Measurements from ENCODE around the gene PRRG4. TPM values are rescaled to one million over a fixed set of nuclear protein-coding genes. Genes with fewer than 3 reads are reported as not detected.

Gene PRRG4
- polyA plus RNA-seq, 1 donor (not counting 4 experiments of a cell fraction or from before 2014, with no cell fraction given), result 10.0 TPM

DNA sequence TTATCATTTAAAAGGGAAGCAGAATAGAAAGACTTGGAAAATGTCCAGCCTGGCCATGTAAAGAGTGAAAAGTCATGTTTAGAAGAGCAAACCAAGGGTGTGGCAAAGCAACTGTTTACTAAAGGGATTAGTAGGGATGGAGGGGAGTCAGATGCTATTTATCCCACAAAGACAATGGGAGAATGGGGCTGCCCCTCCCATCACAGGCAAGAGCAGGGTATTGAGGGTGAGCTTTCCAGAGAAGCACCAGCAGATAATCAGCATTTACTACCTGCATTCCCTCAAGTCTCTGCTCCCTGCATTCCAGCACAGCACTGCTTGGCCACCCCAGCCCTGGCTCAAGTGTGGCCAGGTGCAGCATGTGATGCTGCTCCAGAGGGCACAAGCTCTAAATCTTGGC is 44.4 kb downstream of the PRRG4 start:
- Histone ChIP-seq H3K4me2 (ENCODE audit: control insufficient read depth, extremely low read depth, insufficient read depth, low read depth, low read length) (no peak overlapping the region), H3K4me3 (ENCODE audit: control insufficient read depth in 2 of 3, extremely low read depth in 1 of 3, insufficient read depth in 2 of 3, low read depth in 1 of 3, low read length in 3 of 3) (no peak overlapping the region), H3K4me1 (ENCODE audit: control insufficient read depth, extremely low read depth, insufficient read depth, low read length) (no peaks in the 10 kb centered on the region), H3K9me1 (ENCODE audit: control insufficient read depth, extremely low read depth, insufficient read depth, low read length) (no peaks in the 10 kb centered on the region), H3K27me3 (ENCODE audit: control insufficient read depth, extremely low read depth, insufficient read depth, low read length) (no peaks in the 10 kb centered on the region), H2AFZ (ENCODE audit: control insufficient read depth, low read length) (no peak overlapping the region), H3K27ac (ENCODE audit: control insufficient read depth, insufficient read depth, low read length) (no peak overlapping the region), H3K36me3 (ENCODE audit: control insufficient read depth in 2 of 2, extremely low read depth in 1 of 2, insufficient read depth in 2 of 2, low read length in 2 of 2) (no peaks in the 10 kb centered on the region), H3K79me2 (ENCODE audit: control insufficient read depth, insufficient read depth, low read length) (no peaks in the 10 kb centered on the region), H3K9me3 (ENCODE audit: control insufficient read depth, low read depth, low read length) (no peaks in the 10 kb centered on the region), H3K9ac (ENCODE audit: control insufficient read depth, extremely low read depth, insufficient read depth, low read length) (no peak overlapping the region), H4K20me1 (ENCODE audit: control insufficient read depth, extremely low read depth, insufficient read depth, low read length) (no peaks in the 10 kb centered on the region)
- DNase-seq (ENCODE audit: low read depth, low spot score), result no peak
- no peak for TF ChIP-seq EZH2 (IDR thresholded peaks at IDR 0.05; ENCODE audit: low read length)
- TF ChIP-seq, protein P1, sequence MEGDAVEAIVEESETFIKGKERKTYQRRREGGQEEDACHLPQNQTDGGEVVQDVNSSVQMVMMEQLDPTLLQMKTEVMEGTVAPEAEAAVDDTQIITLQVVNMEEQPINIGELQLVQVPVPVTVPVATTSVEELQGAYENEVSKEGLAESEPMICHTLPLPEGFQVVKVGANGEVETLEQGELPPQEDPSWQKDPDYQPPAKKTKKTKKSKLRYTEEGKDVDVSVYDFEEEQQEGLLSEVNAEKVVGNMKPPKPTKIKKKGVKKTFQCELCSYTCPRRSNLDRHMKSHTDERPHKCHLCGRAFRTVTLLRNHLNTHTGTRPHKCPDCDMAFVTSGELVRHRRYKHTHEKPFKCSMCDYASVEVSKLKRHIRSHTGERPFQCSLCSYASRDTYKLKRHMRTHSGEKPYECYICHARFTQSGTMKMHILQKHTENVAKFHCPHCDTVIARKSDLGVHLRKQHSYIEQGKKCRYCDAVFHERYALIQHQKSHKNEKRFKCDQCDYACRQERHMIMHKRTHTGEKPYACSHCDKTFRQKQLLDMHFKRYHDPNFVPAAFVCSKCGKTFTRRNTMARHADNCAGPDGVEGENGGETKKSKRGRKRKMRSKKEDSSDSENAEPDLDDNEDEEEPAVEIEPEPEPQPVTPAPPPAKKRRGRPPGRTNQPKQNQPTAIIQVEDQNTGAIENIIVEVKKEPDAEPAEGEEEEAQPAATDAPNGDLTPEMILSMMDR (optimal IDR thresholded peaks at IDR 0.05 in 1 of 3, IDR thresholded peaks at IDR 0.05 in 1 of 3, conservative IDR thresholded peaks at IDR 0.05 in 1 of 3; ENCODE audit: extremely low read depth in 1 of 3, insufficient read depth in 2 of 3, low read length in 3 of 3), result no peak
- dilution Hi-C loops (cut with MboI; ENCODE audit: extremely low pct_ligation_motif_present, low sequenced_read_pairs), result no loop called here
- no peak for FAIRE-seq

DNA sequence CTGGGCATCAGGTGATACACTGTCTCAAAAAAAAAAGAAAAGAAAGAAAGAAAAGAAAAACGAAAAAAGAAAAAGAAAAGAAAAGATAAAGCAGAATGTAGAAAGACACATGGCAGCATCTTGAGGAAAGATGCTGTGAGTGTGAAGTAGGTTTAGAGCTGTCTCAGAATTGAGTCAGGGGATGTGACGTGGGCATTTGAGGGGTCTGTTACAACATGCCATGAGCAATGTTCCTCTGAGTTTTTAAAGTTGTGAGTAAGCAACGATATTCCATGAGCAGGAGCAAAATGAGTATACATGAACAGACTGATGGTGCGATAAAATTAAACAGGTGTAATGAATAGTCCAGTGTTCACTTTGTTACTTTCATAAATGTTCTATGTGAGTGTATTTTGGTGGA is 51.6 kb downstream of the PRRG4 start:
- no peak for FAIRE-seq

More for the DNA sequence above, 51.6 kb downstream of the PRRG4 start:
- Histone ChIP-seq H3K27me3 (ENCODE audit: control insufficient read depth, extremely low read depth, insufficient read depth, low read length) (no peaks in the 10 kb centered on the region), H2AFZ (ENCODE audit: control insufficient read depth, low read length) (no peak overlapping the region), H3K27ac (ENCODE audit: control insufficient read depth, insufficient read depth, low read length) (no peak overlapping the region), H3K9me1 (ENCODE audit: control insufficient read depth, extremely low read depth, insufficient read depth, low read length) (no peaks in the 10 kb centered on the region), H3K9me3 (ENCODE audit: control insufficient read depth, low read depth, low read length) (no peaks in the 10 kb centered on the region), H4K20me1 (ENCODE audit: control insufficient read depth, extremely low read depth, insufficient read depth, low read length) (no peaks in the 10 kb centered on the region), H3K9ac (ENCODE audit: control insufficient read depth, extremely low read depth, insufficient read depth, low read length) (no peak overlapping the region), H3K4me3 (ENCODE audit: control insufficient read depth in 2 of 3, extremely low read depth in 1 of 3, insufficient read depth in 2 of 3, low read depth in 1 of 3, low read length in 3 of 3) (no peak overlapping the region), H3K36me3 (ENCODE audit: control insufficient read depth in 2 of 2, extremely low read depth in 1 of 2, insufficient read depth in 2 of 2, low read length in 2 of 2) (no peaks in the 10 kb centered on the region), H3K4me2 (ENCODE audit: control insufficient read depth, extremely low read depth, insufficient read depth, low read depth, low read length) (no peak overlapping the region), H3K4me1 (ENCODE audit: control insufficient read depth, extremely low read depth, insufficient read depth, low read length) (no peaks in the 10 kb centered on the region), H3K79me2 (ENCODE audit: control insufficient read depth, insufficient read depth, low read length) (no peaks in the 10 kb centered on the region)
- dilution Hi-C loops (cut with MboI; ENCODE audit: extremely low pct_ligation_motif_present, low sequenced_read_pairs), result no loop called here
- TF ChIP-seq, protein P1 (optimal IDR thresholded peaks at IDR 0.05 in 1 of 3, IDR thresholded peaks at IDR 0.05 in 1 of 3, conservative IDR thresholded peaks at IDR 0.05 in 1 of 3; ENCODE audit: extremely low read depth in 1 of 3, insufficient read depth in 2 of 3, low read length in 3 of 3), result no peak
- TF ChIP-seq EZH2 (IDR thresholded peaks at IDR 0.05; ENCODE audit: low read length), result no peak
- no peak for DNase-seq (ENCODE audit: low read depth, low spot score)
